H1 (cell line): ENCODE data around the gene GIMAP2. TPM values are rescaled to one million over a fixed set of nuclear protein-coding genes. Genes with fewer than 3 reads are reported as not detected.

Experiments
- CHD7 ChIP-seq: fragments of 300-600 bp; sonication (generic); IDR thresholded peaks from 2 replicates; pipeline ENCODE4 v1.7.1; 2012; ENCODE audit warnings: low read length, moderate library complexity, mild to moderate bottlenecking, inconsistent platforms; ENCODE audit not compliant: insufficient replicate concordance
- CTBP2 ChIP-seq: IDR thresholded peaks from 2 replicates; pipeline ENCODE4 v1.7.0; 2011; ENCODE audit warnings: borderline replicate concordance, mild to moderate bottlenecking, moderate library complexity, mixed read lengths, low read length; ENCODE audit not compliant: insufficient read depth, insufficient read length
- RBBP5 ChIP-seq: IDR thresholded peaks from 2 replicates; pipeline ENCODE4 v1.7.1; 2012; ENCODE audit warnings: low read depth, mild to moderate bottlenecking, inconsistent platforms, low read length, moderate library complexity, borderline replicate concordance
- SAP30 ChIP-seq: fragments of 300-600 bp; sonication (generic); IDR thresholded peaks from 2 replicates; pipeline ENCODE4 v1.7.1; 2012; ENCODE audit warnings: low read length, moderate library complexity, mild to moderate bottlenecking, inconsistent platforms; ENCODE audit not compliant: insufficient read depth, insufficient replicate concordance
- polyA plus RNA-seq, 7 experiments: library from polyadenylated mRNA; depleted of rRNA in 3 of 7; stranded (reverse) in 5 of 7; unstranded in 2 of 7; fragments of >200 nt in 5 of 7; fragments of 200-250 nt in 2 of 7; gene quantifications; 1 replicate in 5 of 7; 2 replicates in 1 of 7; 4 replicates in 1 of 7; pipeline versions ENCODE4 v1.2.1 to v1.2.3, GENCODE V29; 2011 to 2013; ENCODE audit warnings: missing spikeins in 2 of 7, mixed read lengths in 2 of 7
- total RNA-seq: library from RNA; stranded (reverse); fragmentation: NEBNext Ultra II Directional; extraction: Animal tissue kit (Norgen Biotek cat#: 25700); gene quantifications from 2 replicates; pipeline ENCODE4 v1.2.1, GENCODE V29; 2021

The GIMAP2 gene
- total and polyA plus RNA-seq, 2 of the 8 experiments (the other 6 are each of a cell fraction or from before 2014, with no cell fraction given) = not detected

GRCh38 chr7:150735596-150736358 is 50.3 kb downstream of the GIMAP2 start (continued):
- no peak for TF ChIP-seq RBBP5
- TF ChIP-seq CHD7 = peak; percentile 64
- no peak for TF ChIP-seq CTBP2
- no peak for TF ChIP-seq SAP30
